T-helper 2 cell treated with Interferon-gamma antibody and Interleukin-4, amounts not matched to agents 5 μg/mL and 100 μg/mL, for 36 hours (primary cell): Measurements from ENCODE around the gene LHFPL3.

Source experiments
- DNase-seq: peaks from one replicate; pipeline ENCODE4 v3.0.0; 2021; ENCODE audit warnings: low spot score
- H3K27ac Mint-ChIP-seq: one replicate; pipeline ENCODE4 v1.8.0; 2021; ENCODE audit warnings: mild to moderate bottlenecking, mixed read lengths
- H3K27me3 Mint-ChIP-seq: one replicate; pipeline ENCODE4 v1.8.0; 2021; ENCODE audit warnings: low read depth, mixed read lengths
- H3K36me3 Mint-ChIP-seq: one replicate; pipeline ENCODE4 v1.8.0; 2021; ENCODE audit warnings: low read depth, mixed read lengths
- H3K4me1 Mint-ChIP-seq: one replicate; pipeline ENCODE4 v1.8.0; 2021; ENCODE audit warnings: low read depth, mixed read lengths
- H3K4me3 Mint-ChIP-seq: one replicate; pipeline ENCODE4 v1.8.0; 2022; ENCODE audit warnings: mild to moderate bottlenecking, moderate library complexity, mixed read lengths
- H3K9me3 Mint-ChIP-seq: one replicate; pipeline ENCODE4 v1.8.0; 2021; ENCODE audit warnings: mixed read lengths

LHFPL3 gene

DNA sequence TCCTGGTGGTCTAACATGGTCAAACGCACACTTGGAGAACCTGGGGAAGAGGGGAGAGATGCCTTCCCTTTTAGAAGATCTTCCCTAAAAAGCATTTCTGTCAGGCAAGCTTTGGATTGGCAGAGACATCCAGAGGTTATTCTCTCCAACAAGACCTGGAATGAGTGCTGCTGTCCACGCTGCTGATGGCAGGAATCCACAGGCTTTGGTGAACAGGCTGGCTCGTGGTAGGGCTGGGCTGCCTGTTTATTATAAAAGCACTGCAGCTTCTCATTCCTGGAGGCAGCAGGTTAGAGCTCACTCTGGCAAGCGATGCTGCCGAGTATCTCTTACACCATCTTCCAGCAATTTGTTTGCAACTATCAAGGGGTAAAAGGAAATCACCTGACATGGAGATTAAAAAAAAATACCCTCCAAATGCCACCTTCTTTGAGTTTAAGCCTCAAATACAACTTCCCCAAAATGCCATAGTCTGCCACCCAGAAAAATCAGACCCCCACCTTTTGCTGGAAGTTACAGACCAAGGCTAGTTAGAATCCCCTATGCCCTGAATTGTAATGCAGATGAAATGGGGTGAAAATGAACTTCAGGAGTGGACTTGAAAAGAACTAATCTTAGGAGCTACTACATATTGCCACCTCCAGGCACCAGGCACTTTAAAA is 533.5 kb downstream of the LHFPL3 start:
- H3K27me3 Mint-ChIP-seq: peaks cover 6% of the 10 kb centered on the region
- H3K4me3 Mint-ChIP-seq: no peak overlapping the region
- H3K27ac Mint-ChIP-seq: no peak overlapping the region
- peaks cover 13% of the 10 kb centered on the region for H3K4me1 Mint-ChIP-seq
- H3K9me3 Mint-ChIP-seq: no peaks in the 10 kb centered on the region
- H3K36me3 Mint-ChIP-seq: no peaks in the 10 kb centered on the region
- DNase-seq: no peak

DNA sequence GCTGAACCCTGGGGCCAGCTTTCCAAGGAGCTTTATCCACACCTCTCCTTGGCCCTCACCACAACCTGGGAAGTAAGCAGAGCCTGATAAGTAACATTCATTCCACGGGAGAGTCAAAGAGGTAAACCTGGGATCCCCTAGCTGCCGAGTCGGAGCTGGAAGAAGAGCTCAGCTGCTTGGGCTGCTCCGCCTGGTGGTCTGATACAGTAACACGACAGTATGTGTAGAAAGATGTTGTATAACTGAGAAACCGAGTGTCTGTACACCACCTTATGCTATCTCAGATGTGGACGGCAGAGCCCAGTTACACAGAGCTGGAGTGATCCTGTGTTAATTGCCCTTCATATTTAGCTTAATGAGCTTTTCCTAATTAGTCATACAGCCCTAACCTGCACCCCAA is 534.3 kb downstream of the LHFPL3 start:
- H3K36me3 Mint-ChIP-seq: no peaks in the 10 kb centered on the region
- no peak overlapping the region for H3K4me3 Mint-ChIP-seq
- peaks cover 11% of the 10 kb centered on the region for H3K27me3 Mint-ChIP-seq
- DNase-seq: no peak
- H3K4me1 Mint-ChIP-seq: peaks cover 10% of the 10 kb centered on the region
- no peak overlapping the region for H3K27ac Mint-ChIP-seq
- H3K9me3 Mint-ChIP-seq: no peaks in the 10 kb centered on the region

DNA sequence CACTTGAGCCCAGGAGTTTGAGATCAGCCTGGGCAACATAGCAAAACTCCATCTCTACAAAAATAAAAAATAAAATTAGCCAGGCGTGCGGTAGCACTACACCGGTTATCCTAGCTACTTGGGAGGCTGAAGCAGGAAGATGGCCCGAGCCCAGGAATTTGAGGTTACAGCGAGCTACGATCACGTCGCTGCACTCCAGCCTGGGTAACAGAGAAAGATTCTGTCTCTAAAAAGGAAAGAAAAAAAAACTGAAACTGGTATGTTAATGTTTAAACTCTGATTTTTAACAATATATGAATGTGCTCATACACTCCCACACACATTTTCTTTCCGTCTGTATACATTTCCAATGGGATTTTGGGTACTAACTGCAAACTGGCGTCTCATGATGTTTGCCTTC is 545.0 kb downstream of the LHFPL3 start:
- no peak for DNase-seq
- peaks cover 2% of the 10 kb centered on the region for H3K36me3 Mint-ChIP-seq
- no peak overlapping the region for H3K27ac Mint-ChIP-seq
- H3K27me3 Mint-ChIP-seq: peaks cover 6% of the 10 kb centered on the region
- peaks cover 6% of the 10 kb centered on the region for H3K4me1 Mint-ChIP-seq
- peaks cover 2% of the 10 kb centered on the region for H3K9me3 Mint-ChIP-seq
- H3K4me3 Mint-ChIP-seq: no peak overlapping the region

DNA sequence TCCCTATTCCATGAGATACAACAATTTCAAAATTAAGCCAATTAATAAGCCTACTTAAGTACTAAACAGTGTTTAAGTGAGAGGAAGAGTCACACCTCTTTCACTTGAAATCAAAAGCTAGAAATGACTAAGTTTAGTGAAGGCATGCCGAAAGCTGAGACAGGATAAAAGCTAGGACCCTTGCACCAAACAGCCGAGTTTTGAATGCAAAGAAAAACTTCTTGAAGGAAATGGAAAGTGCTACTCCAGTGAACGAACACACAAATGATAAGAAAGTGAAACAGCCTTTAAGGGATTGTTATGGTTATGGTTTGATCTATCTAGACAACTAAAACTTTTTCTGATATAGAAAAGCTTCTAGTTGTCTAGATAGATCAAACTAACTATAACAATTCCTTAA is 550.2 kb downstream of the LHFPL3 start:
- peak overlapping the region; percentile 51 for H3K4me3 Mint-ChIP-seq
- H3K27ac Mint-ChIP-seq: peak overlapping the region; percentile 83

DNA sequence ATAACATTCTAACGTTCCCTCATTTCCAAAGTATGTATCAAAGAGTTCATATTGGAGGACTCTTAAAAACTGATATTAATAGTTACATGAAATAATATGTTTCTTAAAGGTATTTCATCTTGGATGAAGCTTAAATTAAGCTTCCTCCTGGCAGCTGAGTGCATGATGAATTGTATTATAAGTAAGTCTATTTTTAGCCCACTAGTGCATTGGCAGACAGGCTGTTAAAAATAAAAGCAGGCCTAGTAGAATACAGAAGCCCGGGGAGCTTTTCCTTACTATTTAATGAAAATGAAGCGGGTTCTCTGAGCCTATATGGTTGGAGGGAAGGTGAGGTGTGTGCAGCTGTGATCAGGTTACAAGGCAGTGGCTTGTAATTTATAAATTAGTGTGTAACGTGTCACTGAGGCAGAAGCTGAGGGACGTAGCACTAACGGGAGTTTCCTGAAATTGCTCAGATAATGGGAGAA is 554.9 kb downstream of the LHFPL3 start:
- peaks cover 14% of the 10 kb centered on the region for H3K4me1 Mint-ChIP-seq
- peaks cover 3% of the 10 kb centered on the region for H3K9me3 Mint-ChIP-seq
- H3K27ac Mint-ChIP-seq: no peak overlapping the region
- no peak for DNase-seq
- no peaks in the 10 kb centered on the region for H3K36me3 Mint-ChIP-seq
- peaks cover 7% of the 10 kb centered on the region for H3K27me3 Mint-ChIP-seq
- no peak overlapping the region for H3K4me3 Mint-ChIP-seq

More for the DNA sequence above, 550.2 kb downstream of the LHFPL3 start:
- Mint-ChIP-seq H3K9me3 (peaks cover 4% of the 10 kb centered on the region), H3K36me3 (peaks cover 2% of the 10 kb centered on the region), H3K4me1 (peaks cover 15% of the 10 kb centered on the region), H3K27me3 (peaks cover 6% of the 10 kb centered on the region)
- DNase-seq: peak; percentile 8

DNA sequence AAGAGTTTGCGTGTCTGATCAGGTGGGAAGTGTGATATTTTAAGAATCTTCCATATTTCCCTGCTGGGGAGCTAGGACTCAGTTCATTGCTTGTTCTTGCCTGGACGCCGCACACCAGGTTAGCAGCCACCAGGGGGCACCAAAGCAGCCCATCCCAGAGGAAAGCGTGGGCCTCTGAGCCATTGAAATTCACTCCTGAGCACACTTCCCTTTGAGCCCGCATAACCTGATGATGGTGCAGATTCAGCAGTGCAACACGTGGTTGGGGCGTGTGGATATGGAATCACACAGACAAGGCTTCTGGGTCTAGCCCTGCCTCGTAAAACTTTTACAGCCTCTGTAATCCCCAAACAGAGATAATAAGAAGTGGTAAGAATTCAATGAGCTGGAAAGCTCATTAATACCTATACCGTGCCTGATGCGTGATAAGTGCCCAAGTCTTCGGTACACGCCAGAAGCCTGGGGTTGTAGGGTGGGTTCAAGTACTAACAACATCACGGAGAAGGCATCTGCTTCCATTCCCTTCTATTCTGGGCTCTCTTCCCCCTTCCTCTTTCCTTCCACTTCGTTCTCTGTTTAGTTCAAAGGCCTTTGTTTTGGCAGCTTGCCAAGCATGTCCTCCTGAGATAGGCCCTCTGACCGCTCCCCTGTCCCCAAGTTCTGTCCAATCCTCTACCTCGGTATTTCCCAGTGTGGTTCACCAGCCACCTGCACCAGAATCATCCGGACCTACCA is 555.5 kb downstream of the LHFPL3 start:
- Mint-ChIP-seq H3K4me3 (peak overlapping the region; percentile 9), H3K9me3 (no peaks in the 10 kb centered on the region), H3K27ac (no peak overlapping the region), H3K4me1 (peaks cover 10% of the 10 kb centered on the region), H3K36me3 (no peaks in the 10 kb centered on the region), H3K27me3 (peaks cover 7% of the 10 kb centered on the region)
- peak; percentile 68 for DNase-seq

DNA sequence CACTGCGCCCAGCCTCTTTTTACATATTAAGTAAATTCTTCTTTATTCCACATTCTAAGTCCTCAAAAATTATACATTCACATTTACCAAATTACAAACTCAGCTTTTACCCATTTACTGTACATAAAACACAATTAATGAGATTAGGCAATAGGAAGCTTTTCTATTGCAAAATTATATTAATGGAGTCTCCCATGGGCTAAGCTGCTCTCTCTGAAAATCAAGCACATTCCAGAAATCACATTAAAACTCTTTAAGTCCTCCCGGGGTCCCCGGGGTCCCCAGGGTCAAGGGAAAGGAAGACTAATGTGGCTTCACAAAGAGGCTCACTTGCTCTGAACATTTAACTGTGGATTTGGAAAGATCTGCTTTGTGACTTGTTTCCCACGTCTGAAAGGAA is 558.2 kb downstream of the LHFPL3 start:
- no peak overlapping the region for H3K4me3 Mint-ChIP-seq
- no peak overlapping the region for H3K27ac Mint-ChIP-seq
- H3K9me3 Mint-ChIP-seq: no peaks in the 10 kb centered on the region
- DNase-seq: no peak
- H3K4me1 Mint-ChIP-seq: peaks cover 7% of the 10 kb centered on the region
- no peaks in the 10 kb centered on the region for H3K36me3 Mint-ChIP-seq
- peaks cover 7% of the 10 kb centered on the region for H3K27me3 Mint-ChIP-seq

DNA sequence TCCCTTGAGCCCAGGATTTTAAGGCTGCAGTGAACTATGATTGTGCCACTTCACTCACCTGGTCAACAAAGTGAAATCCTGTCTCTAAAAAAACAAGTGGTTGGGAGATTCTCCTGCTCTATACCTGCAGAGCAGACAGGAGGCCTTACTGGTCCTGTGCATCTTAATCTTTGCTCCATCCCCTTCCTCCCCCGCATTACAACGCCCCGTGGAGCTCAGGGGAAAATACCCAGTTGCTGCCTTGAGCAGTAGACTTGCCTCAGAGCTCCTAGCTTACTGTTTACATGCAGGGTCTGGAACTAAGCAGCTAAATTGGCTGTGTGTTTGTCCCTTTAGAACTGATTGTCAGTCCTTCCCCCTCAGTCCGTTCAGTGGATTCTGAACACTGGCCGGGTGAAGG is 561.8 kb downstream of the LHFPL3 start:
- peaks cover 12% of the 10 kb centered on the region for H3K27me3 Mint-ChIP-seq
- no peaks in the 10 kb centered on the region for H3K9me3 Mint-ChIP-seq
- no peak for DNase-seq
- H3K4me3 Mint-ChIP-seq: no peak overlapping the region
- no peak overlapping the region for H3K27ac Mint-ChIP-seq
- no peaks in the 10 kb centered on the region for H3K36me3 Mint-ChIP-seq
- peaks cover 2% of the 10 kb centered on the region for H3K4me1 Mint-ChIP-seq

DNA sequence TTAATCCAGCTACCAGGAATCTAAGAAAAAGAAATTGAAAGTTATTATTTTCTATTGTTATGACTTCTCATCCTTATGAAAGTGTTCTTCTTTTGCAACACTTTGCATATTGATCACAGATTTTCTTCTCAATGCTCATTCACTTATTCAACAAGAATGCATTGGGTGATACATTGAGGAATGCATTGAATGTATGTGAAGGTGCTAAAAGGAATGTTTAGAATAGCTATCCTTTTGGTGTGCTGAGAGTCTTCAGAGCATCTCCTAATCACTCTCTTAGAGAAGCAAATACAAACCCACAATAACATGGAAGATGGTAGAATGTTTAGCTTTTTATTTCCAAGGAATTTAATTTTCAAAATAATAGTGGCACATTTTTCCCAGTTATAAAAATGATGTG is 563.5 kb downstream of the LHFPL3 start:
- peaks cover 11% of the 10 kb centered on the region for H3K27me3 Mint-ChIP-seq
- DNase-seq: no peak
- peaks cover 2% of the 10 kb centered on the region for H3K4me1 Mint-ChIP-seq
- H3K4me3 Mint-ChIP-seq: no peak overlapping the region
- H3K27ac Mint-ChIP-seq: no peak overlapping the region
- H3K36me3 Mint-ChIP-seq: no peaks in the 10 kb centered on the region
- H3K9me3 Mint-ChIP-seq: no peaks in the 10 kb centered on the region

DNA sequence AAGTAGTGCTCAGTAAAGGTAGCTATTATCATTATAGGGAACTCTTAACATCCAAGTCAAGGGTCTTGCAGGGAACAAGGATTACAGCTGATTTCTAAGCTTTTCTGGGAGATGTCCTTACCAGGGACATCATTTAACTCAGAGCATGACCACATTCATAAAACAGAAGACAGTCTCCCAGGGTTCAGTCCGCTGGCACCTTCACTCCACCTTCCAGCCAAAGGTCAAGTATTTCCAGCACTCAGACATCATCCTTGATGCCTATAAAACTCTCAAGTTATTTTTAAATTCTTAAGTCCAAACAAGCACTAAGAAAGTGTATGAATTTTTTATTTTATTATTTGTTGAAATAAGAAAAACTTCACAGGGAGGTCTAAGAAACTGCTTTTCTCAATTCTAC is 565.9 kb downstream of the LHFPL3 start:
- Mint-ChIP-seq H3K4me1 (peaks cover 9% of the 10 kb centered on the region), H3K27ac (no peak overlapping the region), H3K4me3 (no peak overlapping the region), H3K27me3 (peaks cover 10% of the 10 kb centered on the region), H3K9me3 (no peaks in the 10 kb centered on the region), H3K36me3 (no peaks in the 10 kb centered on the region)
- DNase-seq: no peak

DNA sequence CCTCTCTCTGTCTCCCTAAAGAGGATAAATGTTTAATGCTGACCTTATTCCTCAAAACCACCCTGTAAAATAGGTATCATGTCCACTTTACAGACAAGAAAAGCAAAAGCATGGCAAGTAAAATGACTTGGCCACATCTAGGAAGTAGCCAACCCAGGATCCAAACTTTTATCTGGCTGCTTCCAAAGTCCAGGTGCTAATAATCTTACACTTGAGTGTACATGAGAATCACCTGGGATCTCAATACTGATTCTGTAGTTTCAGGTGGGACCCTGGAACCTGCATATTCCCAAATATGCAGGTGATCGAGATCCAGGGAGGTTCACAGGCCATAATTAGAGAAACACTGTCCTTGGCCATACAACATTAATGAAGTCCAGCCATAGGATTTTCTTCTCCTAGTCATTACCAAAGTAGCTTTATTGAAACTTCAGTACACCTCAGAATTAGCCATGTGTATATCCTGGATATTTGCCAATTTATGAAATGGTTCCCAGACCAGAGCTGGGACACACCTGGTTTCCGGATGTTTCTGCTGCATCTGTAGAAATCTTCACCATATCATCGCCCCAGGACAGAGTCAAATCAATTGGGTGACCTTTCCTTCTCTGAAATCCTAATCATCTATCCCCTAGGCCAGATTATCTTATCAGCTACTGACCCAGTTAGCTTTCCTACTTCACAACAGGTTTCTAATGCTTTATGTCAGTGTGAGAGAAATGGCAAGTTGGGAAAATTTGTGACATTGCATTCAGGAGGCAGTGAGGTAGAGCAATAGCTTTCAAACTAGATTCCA is 566.5 kb downstream of the LHFPL3 start:
- no peak overlapping the region for H3K4me3 Mint-ChIP-seq
- H3K9me3 Mint-ChIP-seq: no peaks in the 10 kb centered on the region
- H3K36me3 Mint-ChIP-seq: no peaks in the 10 kb centered on the region
- peak overlapping the region; percentile 7 for H3K27ac Mint-ChIP-seq
- peaks cover 10% of the 10 kb centered on the region for H3K4me1 Mint-ChIP-seq
- DNase-seq: no peak
- peaks cover 11% of the 10 kb centered on the region for H3K27me3 Mint-ChIP-seq

DNA sequence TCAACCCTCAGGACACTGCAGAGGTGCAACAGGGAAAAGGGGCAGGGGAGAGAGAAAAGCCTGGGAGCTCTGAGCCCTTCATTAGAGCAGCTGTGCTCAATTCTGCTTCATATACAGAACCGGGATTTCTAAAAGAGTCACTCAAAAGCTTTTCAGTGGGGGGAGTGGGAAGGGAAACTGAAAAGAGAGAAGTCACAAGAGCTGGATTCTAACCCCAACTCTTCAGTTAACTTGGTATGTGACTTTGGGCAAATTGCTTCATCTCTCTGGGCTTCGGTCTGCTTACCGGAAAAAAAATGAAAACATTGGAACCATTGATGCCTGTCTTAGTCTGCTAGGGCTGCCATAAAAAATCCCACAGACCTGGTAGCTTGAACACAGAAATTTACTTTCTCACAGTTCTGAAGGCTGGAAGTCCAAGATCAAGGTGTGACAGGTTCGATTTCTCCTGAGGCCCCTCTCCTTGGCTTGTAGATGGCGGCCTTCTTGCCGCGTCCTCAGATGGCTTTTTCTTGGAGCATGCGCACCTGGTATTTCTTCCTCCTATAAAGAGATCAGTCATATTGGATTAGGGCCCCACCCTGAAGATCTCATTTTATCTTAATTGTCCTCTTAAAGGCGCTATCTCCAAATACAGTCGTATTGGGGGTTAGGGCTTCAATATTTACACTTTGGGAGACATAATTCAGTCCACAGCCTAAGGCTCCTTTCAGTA is 567.3 kb downstream of the LHFPL3 start:
- Mint-ChIP-seq H3K36me3 (no peaks in the 10 kb centered on the region), H3K4me3 (no peak overlapping the region), H3K4me1 (peaks cover 10% of the 10 kb centered on the region), H3K27me3 (peaks cover 15% of the 10 kb centered on the region), H3K27ac (no peak overlapping the region), H3K9me3 (no peaks in the 10 kb centered on the region)
- DNase-seq: no peak

DNA sequence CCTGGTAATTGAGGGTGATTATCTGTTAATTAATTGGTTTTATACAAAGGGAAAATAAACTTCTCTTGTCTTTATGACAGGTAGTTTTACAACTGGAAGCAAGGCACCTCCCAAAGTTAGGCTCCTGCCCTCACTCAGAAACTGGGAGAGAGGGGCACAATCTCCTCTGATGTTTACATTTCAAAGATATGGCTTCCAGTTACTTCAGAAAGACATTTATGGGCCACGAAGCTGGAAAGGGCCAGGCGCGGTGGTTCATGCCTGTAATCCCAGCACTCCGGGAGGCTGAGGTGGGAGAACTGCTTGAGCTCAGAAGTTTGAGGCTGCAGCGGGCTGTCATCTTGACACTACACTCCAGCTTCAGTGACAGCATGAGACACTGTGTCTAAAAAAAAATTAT is 570.0 kb downstream of the LHFPL3 start:
- H3K4me3 Mint-ChIP-seq: no peak overlapping the region
- DNase-seq: no peak
- no peaks in the 10 kb centered on the region for H3K9me3 Mint-ChIP-seq
- no peak overlapping the region for H3K27ac Mint-ChIP-seq
- H3K36me3 Mint-ChIP-seq: no peaks in the 10 kb centered on the region
- H3K27me3 Mint-ChIP-seq: peaks cover 19% of the 10 kb centered on the region
- peaks cover 8% of the 10 kb centered on the region for H3K4me1 Mint-ChIP-seq
